ENCODE data around the gene EMD. TPM values are rescaled to one million over a fixed set of nuclear protein-coding genes. Genes with fewer than 3 reads are reported as not detected.
"Not testable (repeated sequence)": the region's sequence is repeated elsewhere in the genome, so short reads cannot be mapped to it uniquely, and the experiment has no call there.

EMD gene
- total RNA-seq, 4 donors from 2014 or later = 41.0 to 58.6 (median 50.6) TPM

DNA sequence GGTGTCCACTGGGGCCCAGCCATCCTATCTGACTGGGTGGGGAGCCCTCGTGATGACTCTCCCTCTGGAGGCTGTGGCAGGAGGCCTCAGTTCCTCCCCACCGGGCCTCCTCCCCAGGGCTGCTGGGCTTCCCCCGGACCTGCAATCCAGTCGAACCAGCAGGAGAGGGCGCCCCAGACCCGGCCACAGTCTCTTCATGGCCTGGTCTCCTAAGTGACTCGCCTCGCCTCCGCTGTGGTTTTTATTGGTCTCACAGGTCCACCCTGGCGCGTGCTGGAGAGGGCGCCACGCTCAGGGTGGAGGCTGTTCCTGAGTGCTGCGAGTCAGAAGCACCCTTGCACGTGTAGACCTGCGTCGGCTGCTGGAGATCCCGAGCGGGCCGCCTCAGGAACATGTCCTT lies 35.5 kb upstream of the EMD start:
- not testable (repeated sequence) for H3K27me3 ChIP-seq, H3K9me3 ChIP-seq, H3K4me3 ChIP-seq, H3K36me3 ChIP-seq, H3K27ac ChIP-seq, H3K4me1 ChIP-seq
- WGBS, 2 donors (ENCODE audit: low coverage in 1 of 2) = no CpG with 5 or more reads among the region's 20 CpGs
- ATAC-seq = peak; percentile 21

DNA sequence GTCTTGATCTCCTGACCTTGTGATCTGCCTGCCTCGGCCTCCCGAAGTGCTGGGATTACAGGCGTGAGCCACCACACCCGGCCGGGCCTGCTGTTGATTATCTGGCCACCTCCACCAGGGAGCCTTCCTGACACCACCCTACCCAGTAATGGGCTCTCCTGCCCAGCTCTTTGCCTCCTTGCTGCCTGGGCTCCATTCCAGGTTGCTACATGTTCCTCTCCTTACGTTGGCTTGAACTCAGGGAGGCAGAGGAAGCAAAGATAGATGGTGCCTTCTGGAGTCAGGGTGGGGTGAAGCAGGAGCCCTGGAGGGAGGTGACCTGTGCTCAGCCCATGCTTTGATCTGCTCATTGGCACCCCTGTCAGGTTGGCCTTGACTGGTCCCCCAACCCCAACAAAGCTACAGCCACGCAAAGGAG lies 31.0 kb upstream of the EMD start:
- Histone ChIP-seq H3K27me3 (no peaks in the 10 kb centered on the region), H3K4me3 (no peak overlapping the region), H3K9me3 (no peaks in the 10 kb centered on the region), H3K4me1 (peaks cover 0 to 12% (median 0%) of the 10 kb centered on the region in 3 donors), H3K36me3 (peaks cover 0 to 46% of the 10 kb centered on the region in 2 donors), H3K27ac (peak overlapping the region; percentile 39 to 94 (median 64))
- no peak for ATAC-seq
- TF ChIP-seq, protein P1, sequence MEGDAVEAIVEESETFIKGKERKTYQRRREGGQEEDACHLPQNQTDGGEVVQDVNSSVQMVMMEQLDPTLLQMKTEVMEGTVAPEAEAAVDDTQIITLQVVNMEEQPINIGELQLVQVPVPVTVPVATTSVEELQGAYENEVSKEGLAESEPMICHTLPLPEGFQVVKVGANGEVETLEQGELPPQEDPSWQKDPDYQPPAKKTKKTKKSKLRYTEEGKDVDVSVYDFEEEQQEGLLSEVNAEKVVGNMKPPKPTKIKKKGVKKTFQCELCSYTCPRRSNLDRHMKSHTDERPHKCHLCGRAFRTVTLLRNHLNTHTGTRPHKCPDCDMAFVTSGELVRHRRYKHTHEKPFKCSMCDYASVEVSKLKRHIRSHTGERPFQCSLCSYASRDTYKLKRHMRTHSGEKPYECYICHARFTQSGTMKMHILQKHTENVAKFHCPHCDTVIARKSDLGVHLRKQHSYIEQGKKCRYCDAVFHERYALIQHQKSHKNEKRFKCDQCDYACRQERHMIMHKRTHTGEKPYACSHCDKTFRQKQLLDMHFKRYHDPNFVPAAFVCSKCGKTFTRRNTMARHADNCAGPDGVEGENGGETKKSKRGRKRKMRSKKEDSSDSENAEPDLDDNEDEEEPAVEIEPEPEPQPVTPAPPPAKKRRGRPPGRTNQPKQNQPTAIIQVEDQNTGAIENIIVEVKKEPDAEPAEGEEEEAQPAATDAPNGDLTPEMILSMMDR (IDR thresholded peaks at IDR 0.05) = no peak
- peak; percentile 16 for TF ChIP-seq POLR2AphosphoS5 (IDR thresholded peaks at IDR 0.05)
- 17% methylated on average over 1 of the region's 7 CpGs; no CpG with 5 or more reads in 1 of the 2 donors for WGBS, 2 donors (ENCODE audit: low coverage in 1 of 2)

DNA sequence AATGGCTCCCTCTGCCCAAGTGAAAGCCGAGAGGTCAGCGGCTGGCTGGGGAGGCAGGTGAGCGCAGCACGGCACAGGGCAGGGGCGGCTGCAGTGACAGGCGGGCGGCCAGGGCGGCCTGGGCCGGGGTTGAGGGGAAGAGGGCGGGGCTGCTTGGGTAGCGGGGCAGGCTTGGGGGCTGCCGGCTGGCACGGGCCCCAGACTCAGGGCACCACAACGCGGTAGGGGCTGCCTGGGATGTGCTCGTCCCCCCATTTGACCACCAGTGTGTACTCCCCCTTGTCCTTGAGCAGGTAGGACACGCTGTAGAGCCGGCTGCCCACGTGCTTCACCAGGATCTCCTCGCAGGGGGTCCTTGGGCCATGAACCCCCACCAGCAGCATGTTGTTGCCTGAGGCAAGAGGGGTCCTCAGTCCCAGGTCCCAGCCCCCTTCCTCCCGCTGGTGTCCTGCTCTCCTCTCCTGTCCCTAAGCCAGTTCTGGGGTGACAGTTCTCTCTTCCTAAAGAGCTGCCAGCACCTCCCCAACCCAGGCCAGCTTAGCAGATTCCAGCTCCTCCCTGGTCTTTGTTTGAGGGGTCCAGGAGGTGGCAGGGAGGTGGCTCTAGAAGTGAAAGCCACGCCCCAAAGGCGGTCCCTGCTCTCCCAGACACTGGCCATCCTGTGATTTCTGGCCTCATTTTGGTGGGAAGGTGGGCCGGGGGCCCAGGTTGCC lies 30.3 kb upstream of the EMD start:
- TF ChIP-seq, protein P1 (IDR thresholded peaks at IDR 0.05) = no peak
- TF ChIP-seq POLR2A (IDR thresholded peaks at IDR 0.05) = no peak
- TF ChIP-seq POLR2AphosphoS5 (IDR thresholded peaks at IDR 0.05) = no peak
- TF ChIP-seq EP300 (IDR thresholded peaks at IDR 0.05) = no peak
- 80% methylated on average over 1 of the region's 24 CpGs; no CpG with 5 or more reads in 1 of the 2 donors for WGBS, 2 donors (ENCODE audit: low coverage in 1 of 2)
- peak overlapping the region; percentile 39 to 94 (median 64) for H3K27ac ChIP-seq
- H3K4me1 ChIP-seq = peaks cover 0 to 12% (median 0%) of the 10 kb centered on the region in 3 donors
- ATAC-seq = no peak
- peaks cover 0 to 53% of the 10 kb centered on the region in 2 donors for H3K36me3 ChIP-seq
- H3K27me3 ChIP-seq = no peaks in the 10 kb centered on the region
- no peaks in the 10 kb centered on the region for H3K9me3 ChIP-seq
- H3K4me3 ChIP-seq = no peak overlapping the region

DNA sequence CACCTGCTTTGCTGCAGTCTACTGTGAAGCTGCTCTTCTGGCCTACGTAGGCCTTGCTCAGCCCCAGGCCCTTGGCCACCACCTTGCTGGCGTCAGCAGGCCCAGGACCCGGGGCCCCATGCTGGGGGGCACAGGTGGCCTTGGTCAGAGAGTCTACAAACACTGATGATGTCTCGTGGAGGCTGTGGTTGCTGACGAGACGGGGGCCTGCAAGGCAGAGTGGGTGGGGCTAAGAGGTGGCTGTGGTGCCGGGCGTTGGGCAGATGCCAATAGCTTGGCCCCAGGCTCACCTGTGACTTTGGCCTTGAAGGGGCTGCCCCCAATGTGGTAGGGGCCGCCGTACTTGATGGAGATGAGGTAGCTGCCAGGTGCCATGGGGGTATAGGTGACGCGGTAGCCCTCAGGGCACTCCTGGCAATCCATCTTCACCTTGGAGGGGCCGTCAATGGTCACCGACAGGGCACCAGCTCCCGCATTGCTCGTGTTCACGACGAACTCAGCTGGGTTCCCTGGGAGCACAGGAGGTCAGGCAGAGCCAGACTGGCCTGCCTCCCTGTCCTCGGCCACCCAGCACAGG lies 29.6 kb upstream of the EMD start:
- WGBS, 2 donors (ENCODE audit: low coverage in 1 of 2) = no CpG with 5 or more reads among the region's 19 CpGs
- TF ChIP-seq POLR2AphosphoS5 (IDR thresholded peaks at IDR 0.05) (peak; percentile 35), EP300 (IDR thresholded peaks at IDR 0.05) (no peak)
- H3K36me3 ChIP-seq = peaks cover 0 to 60% of the 10 kb centered on the region in 2 donors

DNA sequence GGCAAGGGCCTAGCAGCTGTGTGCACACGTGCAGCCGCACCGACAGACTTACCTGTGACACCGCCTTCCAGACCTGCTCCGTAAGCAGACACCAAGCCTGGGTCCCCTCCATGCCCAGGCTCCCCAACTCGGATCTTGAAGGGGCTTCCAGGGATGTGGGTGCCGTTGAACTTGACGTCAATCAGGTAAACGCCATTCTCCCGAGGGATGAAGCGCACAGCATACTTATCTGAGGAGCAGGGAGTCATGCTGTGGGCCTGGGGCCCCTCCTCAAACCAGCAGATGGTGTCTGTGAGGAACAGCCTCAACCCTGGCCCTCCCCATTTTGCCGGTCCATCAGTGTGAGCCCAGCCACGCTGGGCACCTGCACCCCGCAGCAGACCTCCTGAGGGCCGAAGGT lies 29.1 kb upstream of the EMD start:
- Histone ChIP-seq H3K36me3 (peaks cover 0 to 65% of the 10 kb centered on the region in 2 donors), H3K4me1 (peaks cover 0 to 12% (median 0%) of the 10 kb centered on the region in 3 donors), H3K9me3 (no peaks in the 10 kb centered on the region), H3K27ac (peak overlapping the region in 3 of 4 donors; percentile 50 to 94 (median 78)), H3K4me3 (no peak overlapping the region), H3K27me3 (no peaks in the 10 kb centered on the region)
- TF ChIP-seq POLR2A (IDR thresholded peaks at IDR 0.05) (no peak), POLR2AphosphoS5 (IDR thresholded peaks at IDR 0.05) (no peak)
- no peak for ATAC-seq
- WGBS, 2 donors (ENCODE audit: low coverage in 1 of 2) = 84% methylated on average over 8 of the region's 15 CpGs; no CpG with 5 or more reads in 1 of the 2 donors

More for the DNA sequence above, 29.6 kb upstream of the EMD start:
- H3K4me3 ChIP-seq = no peak overlapping the region
- peaks cover 0 to 12% (median 0%) of the 10 kb centered on the region in 3 donors for H3K4me1 ChIP-seq
- H3K9me3 ChIP-seq = no peaks in the 10 kb centered on the region
- no peak for ATAC-seq
- H3K27ac ChIP-seq = peak overlapping the region; percentile 39 to 94 (median 64)
- no peaks in the 10 kb centered on the region for H3K27me3 ChIP-seq

DNA sequence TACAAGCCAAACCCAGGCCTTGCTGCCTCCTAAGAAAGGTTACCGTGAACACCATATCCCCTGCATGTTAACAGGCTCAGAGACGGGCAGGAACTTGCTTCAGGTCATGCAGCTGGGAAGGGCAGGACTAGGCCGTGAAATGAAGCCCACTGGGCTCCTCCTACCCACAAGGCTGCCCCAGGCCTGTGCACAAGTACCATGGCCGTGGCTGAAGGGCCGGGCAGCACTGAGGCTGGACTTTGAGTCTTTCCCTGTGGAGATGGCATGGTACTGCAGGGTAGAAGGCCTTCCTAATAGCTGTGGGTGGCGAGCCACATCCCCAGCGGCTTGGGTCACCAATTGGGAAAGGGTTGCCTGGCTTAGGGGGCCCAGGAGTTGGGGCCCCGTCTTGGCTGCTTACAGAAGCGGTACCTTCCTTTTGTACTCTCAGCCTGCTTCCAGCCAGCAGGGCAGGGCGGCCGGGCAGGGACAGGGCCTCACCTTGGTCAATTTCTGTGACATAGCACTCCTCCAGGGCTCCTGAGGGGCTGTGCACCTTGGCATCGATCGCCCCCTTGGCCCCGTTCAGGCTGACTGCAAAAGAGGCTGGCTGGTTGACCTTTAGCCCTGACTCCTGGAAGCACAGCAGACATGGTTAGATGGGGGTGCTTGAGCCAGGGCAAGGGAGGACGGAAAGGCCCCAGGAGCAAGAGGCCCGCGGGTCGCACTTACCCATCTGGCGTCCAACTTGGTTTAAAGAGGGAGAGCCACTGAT lies 28.5 kb upstream of the EMD start:
- H3K4me3 ChIP-seq = no peak overlapping the region
- peaks cover 0 to 71% of the 10 kb centered on the region in 2 donors for H3K36me3 ChIP-seq
- ATAC-seq = no peak
- TF ChIP-seq, protein P1 (IDR thresholded peaks at IDR 0.05) = no peak
- no peak for TF ChIP-seq POLR2A (IDR thresholded peaks at IDR 0.05)
- peak; percentile 24 for TF ChIP-seq POLR2AphosphoS5 (IDR thresholded peaks at IDR 0.05)
- no peak for TF ChIP-seq EP300 (IDR thresholded peaks at IDR 0.05)
- 60% methylated on average over 1 of the region's 19 CpGs; no CpG with 5 or more reads in 1 of the 2 donors for WGBS, 2 donors (ENCODE audit: low coverage in 1 of 2)
- H3K27me3 ChIP-seq = no peaks in the 10 kb centered on the region
- no peaks in the 10 kb centered on the region for H3K9me3 ChIP-seq
- H3K4me1 ChIP-seq = peaks cover 0 to 14% (median 0%) of the 10 kb centered on the region in 3 donors
- H3K27ac ChIP-seq = peak overlapping the region in 3 of 4 donors; percentile 78 to 99 (median 94)
